NB4 (cell line): Measurements from ENCODE around the gene THUMPD2.

Experiments used
- CTCF ChIP-seq: IDR thresholded peaks from one replicate; pipeline ENCODE4 v1.5.1; 2012; ENCODE audit warnings: low read depth, low read length
- POLR2A ChIP-seq: IDR thresholded peaks from 2 replicates; pipeline ENCODE4 v1.6.1; 2011; ENCODE audit warnings: mild to moderate bottlenecking; ENCODE audit not compliant: insufficient read length; ENCODE audit errors: extremely low read depth
- TF ChIP-seq, protein P1 (sequence below): IDR thresholded peaks from 2 replicates; pipeline ENCODE4 v1.6.1; 2011; ENCODE audit warnings: low read depth, low read length

DNA sequence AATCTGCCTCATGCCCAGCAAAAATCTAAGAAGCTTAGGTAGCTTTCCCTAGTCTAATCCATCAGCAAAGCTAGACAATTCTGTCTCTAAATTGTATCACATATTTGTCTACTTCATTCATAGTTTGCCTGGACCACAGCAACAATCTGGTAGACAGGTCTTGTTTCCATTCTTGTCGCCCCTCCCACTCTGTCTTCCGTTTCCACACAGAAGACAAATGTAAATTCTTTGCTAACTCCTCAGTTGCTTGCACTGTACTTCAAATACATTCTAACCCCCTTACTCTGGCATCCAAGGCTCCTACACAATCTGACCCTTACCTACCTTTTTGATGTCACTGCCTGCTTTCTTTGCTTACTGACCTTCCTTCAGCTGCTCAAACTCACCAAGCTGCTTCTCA, 40.1 kb downstream of the THUMPD2 start:
- TF ChIP-seq CTCF: no peak
- TF ChIP-seq POLR2A: no peak
- TF ChIP-seq, protein P1, sequence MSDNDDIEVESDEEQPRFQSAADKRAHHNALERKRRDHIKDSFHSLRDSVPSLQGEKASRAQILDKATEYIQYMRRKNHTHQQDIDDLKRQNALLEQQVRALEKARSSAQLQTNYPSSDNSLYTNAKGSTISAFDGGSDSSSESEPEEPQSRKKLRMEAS: no peak
